Activated T-cell treated with anti-CD3 and anti-CD28 coated beads for 1 hour (primary cell): ENCODE results near the gene GRK5.
"Not testable (repeated sequence)": the region's sequence is repeated elsewhere in the genome, so short reads cannot be mapped to it uniquely, and the experiment has no call there.

ENCODE experiments used
- DNase-seq: peaks from one replicate; pipeline ENCODE4 v3.0.0-alpha.2; 2020; ENCODE audit warnings: low read depth

The GRK5 gene

GRCh38 chr10:119251315-119251708 lies 43.9 kb downstream of the GRK5 start:
- DNase-seq, result no peak

- DNase-seq, result no peak
Measured at GRCh38 chr10:119252051-119252465, 44.7 kb downstream of the GRK5 start.

- DNase-seq, result no peak
Measured at GRCh38 chr10:119252470-119253151, 45.2 kb downstream of the GRK5 start.

DNA sequence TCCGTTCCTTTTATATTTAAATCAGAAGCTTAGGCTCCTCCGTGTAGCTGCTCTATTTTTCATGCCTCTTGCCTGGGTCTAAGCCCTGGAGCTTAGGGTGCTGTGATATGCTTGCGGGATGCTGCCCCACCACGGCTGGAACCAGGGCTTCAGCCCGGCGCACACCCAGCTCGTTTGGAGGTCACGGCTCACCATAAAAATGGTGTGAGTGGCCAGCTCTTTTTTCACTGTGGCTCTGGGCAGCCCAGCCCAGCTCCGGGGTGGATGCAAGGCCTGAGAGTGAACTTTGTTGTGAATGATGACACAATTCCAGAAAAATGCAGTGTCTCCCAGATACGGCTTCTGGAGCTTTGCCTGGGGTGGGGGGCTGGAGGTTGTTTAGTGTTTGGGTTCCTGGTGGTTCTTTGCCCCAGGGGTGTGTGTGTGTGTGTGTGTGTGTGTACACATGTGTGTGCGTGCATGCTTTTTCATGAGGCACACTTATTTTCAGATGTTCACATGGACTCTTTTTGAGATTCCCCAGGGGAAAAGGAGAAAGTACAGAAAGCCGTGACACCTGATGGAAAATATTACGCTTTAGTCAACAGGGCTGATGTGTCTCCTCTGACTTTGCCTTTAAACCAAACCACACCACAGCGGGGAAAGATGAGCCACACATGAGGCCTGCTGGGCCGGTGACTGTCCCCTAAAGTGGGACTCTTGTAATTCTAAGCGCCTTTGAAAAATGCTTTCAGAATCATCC lies 46.2 kb downstream of the GRK5 start:
- no peak for DNase-seq

DNA sequence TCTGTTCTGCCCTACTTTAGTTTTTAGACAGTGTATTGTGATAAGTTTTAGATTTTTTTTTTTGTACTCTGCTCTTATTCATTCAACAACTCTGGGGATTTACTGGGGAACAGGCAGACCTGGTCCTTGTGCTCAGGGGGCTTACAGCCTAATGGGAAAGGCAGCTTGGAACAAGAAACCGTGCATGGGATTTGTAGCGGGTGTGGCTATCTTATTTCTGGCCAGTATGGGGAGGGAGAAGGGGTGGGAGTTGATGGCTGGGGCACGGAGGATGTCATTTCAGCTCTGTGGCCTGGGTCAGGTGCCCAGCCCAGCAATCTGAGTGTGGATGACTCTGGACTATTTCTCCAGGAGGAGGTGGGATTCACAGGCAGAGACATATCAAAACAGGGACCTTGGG lies 47.0 kb downstream of the GRK5 start:
- DNase-seq, result no peak

- no peak for DNase-seq
Measured at GRCh38 chr10:119256030-119256429, 48.7 kb downstream of the GRK5 start.

- no peak for DNase-seq
Measured at GRCh38 chr10:119256897-119257296, 49.5 kb downstream of the GRK5 start.

- no peak for DNase-seq
Measured at GRCh38 chr10:119257899-119258419, 50.6 kb downstream of the GRK5 start.

- no peak for DNase-seq
Measured at GRCh38 chr10:119259345-119259744, 52.0 kb downstream of the GRK5 start.

GRCh38 chr10:119261016-119261415 lies 53.6 kb downstream of the GRK5 start:
- not testable (repeated sequence) for DNase-seq

DNA sequence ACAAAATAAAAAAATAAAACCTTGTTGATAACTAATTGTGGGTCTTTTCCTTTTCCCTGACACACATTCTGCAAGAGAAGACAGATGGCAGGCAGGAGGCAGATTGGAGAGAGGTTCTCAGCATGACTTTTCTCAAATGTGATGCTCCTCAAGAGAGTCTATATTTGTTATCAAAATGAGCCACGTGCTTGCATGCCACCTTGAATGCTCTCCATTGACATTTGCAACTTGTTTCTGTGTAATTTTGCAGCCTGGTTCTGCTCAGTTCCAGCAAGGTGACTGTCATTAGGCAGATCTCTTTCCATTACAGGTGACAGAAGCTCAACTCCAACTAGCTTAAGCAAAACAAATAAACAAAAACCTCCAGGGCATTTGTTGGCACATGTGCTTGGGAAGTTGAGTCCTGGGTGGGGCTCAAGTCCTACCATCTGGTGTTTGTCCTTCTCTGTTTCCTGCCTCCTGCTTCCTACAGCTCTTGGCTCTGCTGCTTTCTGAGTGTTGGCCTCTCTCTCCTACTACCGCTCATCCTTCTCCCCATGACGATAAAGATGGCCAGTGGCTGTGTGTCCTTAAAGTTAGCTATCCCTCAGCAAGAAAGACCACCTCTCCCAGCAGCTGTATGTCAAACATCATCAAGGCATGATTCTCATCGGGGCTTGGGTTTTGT lies 56.7 kb downstream of the GRK5 start:
- no peak for DNase-seq

GRCh38 chr10:119265691-119266090 lies 58.3 kb downstream of the GRK5 start:
- no peak for DNase-seq

DNA sequence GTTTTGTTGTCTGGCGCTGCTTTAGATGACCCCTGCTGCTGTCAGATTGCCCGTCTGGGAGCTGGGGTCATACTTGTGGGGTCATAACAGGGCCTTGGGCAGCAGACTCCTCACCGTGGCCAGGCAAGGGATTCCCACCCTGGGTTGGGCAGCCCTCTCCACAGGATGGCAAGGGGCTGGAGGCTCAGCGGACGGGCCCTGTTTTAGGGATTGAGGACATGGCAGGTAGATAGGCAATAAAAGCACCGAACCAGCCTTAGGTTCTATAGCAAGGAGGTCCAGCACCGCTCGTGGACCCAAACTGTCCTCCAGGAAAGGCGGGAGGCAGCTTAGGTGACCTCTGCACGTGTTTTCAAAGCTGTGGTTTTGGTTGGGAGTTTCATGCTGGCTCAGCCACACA lies 60.0 kb downstream of the GRK5 start:
- no peak for DNase-seq

DNA sequence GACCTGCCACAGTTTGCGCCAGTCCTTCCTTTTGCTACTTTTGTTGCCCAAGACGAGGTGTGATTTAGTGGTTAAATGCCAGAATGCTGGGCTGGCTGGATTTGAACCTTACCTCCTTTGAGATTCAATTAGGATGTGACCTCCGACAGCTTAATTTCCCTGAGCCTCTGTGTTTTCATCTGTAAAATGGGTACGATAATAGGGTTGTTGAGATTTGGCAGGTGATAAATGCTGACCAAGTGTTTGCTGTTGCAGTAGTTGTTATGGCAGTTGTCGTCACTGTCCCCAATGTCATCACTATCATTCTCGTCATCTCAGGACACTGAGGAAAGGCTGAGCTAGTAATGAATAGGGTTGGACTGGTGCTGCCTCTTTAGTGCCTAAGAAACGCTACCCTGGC lies 61.1 kb downstream of the GRK5 start:
- no peak for DNase-seq

DNA sequence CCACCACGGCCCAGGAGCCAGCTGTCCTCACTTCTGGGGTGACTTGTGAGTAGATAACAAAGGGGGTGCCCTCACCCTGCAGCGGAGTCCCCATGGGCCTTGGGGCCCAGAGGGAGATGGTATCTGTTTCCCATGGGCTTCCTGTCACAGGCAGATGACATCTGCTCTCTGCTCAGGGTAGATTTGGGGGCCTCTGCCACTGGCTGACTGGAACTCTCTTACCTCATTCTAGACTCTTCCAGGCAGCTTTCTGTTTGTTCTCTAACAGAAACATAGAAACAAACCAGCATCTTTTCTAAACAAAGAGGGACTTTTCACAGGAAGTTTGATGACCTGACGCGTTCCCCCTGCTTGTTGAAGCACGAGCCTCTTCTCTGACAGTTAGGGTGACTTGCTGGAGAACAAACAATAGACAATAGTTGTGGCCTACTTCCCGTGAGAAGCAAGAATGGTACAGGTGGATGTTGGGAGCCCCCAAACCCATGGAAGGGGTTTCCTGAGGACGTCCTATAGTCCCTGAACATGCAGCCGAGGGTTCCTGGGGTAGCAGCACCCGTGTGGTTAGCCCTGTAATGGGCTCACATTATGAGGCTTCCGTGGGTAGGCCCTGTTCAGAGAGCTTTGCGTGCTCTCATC lies 61.6 kb downstream of the GRK5 start:
- peak; percentile 47 for DNase-seq

DNA sequence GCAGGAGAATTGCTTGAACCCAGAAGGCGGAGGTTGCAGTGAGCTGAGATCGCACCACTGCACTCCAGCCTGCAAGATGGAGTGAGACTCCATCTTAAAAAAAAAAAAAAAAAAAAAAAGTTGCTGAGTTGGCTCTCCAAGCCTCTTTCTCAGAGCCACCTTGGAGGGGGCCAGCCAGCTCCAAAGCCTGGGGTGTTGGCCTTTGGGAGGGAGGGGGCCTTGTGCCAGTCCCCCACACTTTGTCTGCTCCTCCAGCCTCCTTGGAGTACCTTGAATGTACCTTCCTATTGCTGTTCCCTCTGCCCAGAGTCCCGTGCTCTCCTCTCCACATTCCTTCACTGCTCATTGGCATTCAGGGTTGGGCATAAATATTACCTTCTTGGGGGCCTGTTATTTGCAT lies 62.4 kb downstream of the GRK5 start:
- DNase-seq, result no peak

DNA sequence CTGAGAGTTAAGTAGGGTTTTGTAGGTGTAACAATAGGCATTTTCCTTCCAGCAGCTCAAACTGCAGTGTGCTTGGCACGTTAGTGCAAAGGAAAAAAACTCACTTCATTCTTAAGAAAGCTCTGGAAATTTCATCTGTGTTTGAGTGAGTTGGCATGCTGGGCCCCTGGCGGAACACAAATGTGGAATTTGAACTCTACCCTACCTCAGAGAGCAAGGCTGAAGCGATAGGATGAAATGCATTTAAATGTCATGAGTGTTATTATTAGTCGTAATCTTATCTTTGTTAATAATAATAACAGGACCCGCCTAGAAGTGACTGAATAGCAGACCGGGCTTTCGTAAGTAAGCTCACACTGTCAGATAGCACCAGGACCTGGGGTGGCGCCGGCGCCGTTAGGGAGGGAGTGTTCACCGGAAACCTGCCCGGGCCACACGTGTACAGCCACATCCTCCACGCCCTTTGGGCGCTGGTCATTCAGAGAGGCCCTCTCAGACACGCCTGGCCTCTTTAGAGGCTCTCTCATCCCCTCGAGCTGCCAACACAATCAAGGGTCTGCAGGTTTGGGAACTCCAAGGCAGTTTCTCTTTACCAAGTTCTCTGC lies 63.5 kb downstream of the GRK5 start:
- DNase-seq, result peak; percentile 30

- not testable (repeated sequence) for DNase-seq
Measured at GRCh38 chr10:119272338-119272734, 65.0 kb downstream of the GRK5 start.

DNA sequence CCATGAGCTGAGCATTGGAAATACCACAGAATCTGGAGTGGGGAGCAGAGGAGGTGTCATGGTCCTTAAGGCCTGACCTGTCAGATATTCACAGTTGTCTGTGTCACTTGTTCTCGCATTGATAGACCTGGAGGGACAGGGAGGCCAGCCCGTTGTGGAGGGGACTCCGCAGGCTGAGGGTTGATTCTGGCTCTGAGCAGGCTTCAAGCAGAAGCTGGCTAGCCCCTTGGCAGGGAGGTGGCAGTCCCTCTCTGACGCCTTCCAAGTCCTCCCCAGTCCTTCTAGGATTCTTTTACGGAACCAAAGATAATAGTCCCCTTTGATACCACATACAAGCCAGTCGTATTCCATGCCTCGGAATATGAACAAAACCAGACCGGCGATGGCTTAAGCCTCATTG lies 65.4 kb downstream of the GRK5 start:
- no peak for DNase-seq

DNA sequence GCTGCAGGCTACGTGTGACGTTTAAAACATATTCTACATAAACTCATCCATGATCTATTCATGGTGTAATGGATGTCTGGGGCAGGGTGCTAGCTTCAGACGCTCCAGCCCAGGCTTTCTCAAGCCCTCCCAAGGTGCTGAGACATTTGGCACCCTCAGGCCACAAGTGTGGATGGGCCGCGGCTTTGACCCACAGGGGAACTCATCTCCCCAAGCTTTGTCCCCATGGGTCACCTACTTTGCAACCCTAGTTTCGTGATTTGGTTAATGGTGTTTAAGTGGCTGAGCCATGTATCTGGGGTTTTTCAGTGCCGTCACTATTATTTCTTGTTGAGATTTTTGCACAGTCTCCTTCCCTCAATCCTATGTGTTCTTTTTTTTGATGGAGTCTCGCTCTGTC lies 66.0 kb downstream of the GRK5 start:
- no peak for DNase-seq

- no peak for DNase-seq
Measured at GRCh38 chr10:119274519-119275045, 67.2 kb downstream of the GRK5 start.

DNA sequence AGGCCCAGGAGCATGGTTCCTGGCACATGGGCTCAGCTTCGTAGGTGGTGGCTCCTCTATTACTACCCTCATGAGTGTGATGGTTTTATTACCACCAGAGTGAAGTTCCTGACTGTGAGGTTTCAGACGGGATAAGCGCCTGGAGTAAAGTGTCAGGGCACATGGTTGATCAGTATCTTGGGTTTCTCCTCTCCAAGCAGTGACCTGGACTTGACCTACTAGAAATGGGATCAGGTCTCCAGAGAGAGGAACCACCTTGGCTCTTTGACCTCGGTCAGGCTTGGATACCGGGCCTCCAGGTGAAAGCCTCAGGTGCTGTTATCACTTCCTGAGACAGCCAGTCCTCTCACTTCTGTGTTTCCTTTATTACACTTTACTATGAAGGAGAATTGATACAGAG lies 67.7 kb downstream of the GRK5 start:
- DNase-seq, result no peak
